GM21717 (cell line): ENCODE measurements around the gene TRIB2.

Source experiments
- ATAC-seq: cut with Tn5 transposase; IDR thresholded peaks from one replicate; pipeline ENCODE4 v1.9.1; 2021; ENCODE audit warnings: mild to moderate bottlenecking, moderate library complexity; ENCODE audit not compliant: unreplicated experiment

Gene TRIB2

GRCh38 chr2:12771154-12771553 is 54.4 kb downstream of the TRIB2 start:
- no peak for ATAC-seq

DNA sequence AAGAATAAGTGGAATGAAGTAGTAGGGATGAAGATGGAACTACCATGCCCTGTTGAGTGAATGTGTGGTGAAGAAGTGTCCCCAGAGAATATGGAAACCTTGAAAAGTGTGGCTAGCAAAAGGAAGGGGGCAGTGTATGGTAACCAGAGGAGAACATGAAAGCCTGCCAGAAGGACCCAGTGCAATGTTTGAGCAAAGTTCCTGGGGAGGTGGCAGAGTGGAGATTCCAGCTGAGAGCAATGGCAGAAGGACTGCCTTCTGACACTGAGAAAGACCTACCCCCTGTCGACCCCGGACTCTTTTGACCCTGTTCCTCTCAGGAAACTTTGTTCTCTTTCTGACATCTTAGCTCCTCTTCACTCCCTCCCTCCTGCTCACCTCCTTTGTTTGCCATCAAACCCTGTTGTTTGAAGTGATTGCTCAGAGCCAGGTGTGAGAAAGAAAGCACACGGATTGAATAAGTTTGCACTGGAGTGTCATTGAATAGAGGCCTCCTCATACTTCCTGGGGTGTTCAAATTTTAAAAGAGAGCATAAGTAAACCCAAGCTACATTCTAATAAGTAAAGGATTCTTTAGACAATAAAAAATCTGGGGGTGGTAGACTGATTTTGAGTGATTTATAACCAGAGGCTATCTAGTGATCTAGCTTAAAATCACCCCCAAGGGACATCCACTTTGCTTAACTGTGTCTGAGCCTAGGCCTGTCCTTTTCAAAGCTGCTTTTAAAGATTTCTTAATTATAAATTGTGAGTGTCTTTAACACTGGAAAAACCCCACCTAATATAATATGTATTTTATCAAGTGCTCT is 57.1 kb downstream of the TRIB2 start:
- no peak for ATAC-seq

GRCh38 chr2:12774395-12774727 is 57.6 kb downstream of the TRIB2 start:
- ATAC-seq: no peak

GRCh38 chr2:12776521-12776961 is 59.8 kb downstream of the TRIB2 start:
- no peak for ATAC-seq

GRCh38 chr2:12778369-12778768 is 61.6 kb downstream of the TRIB2 start:
- no peak for ATAC-seq

GRCh38 chr2:12778811-12779579 is 62.3 kb downstream of the TRIB2 start:
- no peak for ATAC-seq

DNA sequence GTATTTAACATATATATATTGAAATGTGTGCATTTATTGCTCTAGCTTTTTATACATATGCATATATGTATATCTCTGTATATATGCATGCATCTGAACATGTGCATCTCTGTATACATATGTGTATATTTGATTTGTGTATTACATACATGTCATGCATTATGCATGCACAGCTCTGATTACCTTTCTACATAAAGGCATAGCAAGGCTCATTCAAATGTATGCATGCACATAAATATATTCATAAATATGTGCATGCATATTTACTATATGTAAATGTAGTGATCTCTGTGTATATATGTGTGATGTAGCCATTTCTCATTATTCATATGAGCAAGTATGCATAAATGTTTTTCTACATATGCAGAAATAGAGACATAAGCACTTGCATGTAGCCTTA is 64.6 kb downstream of the TRIB2 start:
- no peak for ATAC-seq

- ATAC-seq: no peak
Observed at GRCh38 chr2:12787891-12788801, 71.4 kb downstream of the TRIB2 start.

DNA sequence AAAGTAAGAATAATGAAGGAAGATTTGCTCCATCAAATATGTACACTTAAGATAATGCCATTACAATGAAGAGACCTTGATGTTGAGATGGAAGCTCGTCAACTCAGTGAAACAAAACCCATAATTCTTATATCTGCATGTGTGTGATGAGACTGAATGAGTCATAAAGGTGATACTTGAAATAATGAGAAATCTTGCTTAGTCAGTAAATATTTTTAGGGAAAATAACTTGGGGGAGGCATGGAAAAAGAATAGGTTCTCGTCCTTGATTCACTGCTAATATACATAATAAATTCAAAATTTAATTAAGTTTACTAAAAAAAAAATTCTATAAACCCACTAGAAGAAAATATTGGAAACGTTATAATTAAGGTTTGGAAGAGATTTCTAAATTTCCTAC is 75.2 kb downstream of the TRIB2 start:
- ATAC-seq: no peak
